ENCODE data around the gene FANCC.
"Not testable (repeated sequence)": the region's sequence is repeated elsewhere in the genome, so short reads cannot be mapped to it uniquely, and the experiment has no call there.

The FANCC gene

DNA sequence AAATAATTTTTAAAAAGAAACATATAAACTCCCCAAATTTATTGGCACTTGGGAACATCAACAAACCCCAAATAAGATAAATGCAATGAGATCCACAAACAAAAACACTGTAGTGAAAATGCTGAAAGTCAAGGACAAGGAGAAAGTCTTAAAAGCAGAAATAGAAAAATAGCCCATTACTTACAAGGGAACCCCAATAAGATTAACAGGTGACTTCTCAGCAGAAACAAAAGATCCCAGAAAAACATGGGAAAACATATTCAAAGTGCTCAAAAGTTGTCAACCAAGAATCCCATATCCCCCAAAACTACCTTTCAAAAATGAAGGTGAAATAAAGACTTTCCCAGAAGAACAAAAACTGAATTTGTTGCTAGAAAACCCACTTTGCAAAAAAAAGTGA, 40.0 kb downstream of the FANCC start:
- no peak for DNase-seq

DNA sequence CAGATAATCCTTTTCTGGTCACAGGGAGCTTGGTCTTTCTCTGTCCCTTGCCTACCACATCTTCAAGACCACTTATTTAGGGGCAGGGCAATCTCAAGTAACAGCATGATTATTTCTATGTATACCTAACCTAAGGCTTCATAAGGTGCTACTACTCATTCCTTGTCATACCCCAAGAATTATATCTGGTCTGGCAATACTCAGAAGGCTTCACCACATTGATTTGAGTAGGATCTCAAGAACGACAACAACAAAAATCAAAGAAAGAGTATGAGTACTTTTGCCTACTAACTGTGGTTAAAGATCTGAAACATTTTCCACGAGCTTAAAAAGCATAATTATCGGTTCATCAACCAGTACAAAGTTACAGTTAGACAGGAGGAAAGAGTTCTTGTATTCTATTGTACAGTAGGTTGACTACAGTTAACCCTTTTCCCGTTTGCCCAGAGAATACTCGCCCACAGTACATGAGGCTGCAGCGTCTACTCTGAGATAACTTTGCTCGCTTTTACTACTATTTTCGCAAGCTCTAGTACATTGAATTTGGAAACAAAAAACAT, 41.0 kb downstream of the FANCC start:
- no peak for DNase-seq

DNA sequence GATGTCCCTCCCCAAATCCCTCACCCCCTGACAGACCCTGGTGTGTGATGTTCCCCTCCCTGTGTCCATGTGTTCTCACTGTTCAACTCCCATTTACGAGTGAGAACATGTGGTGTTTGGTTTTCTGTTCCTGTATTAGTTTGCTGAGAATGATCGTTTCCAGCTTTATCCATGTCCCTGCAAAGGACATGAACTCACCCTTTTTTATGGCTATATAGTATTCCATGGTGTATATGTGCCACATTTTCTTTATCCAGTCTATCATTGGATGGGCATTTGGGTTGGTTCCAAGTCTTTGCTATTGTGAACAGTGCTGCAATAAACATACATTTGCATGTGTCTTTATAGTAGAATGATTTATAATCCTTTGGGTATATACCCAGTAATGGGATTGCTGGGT, 43.3 kb downstream of the FANCC start:
- DNase-seq: not testable (repeated sequence)

DNA sequence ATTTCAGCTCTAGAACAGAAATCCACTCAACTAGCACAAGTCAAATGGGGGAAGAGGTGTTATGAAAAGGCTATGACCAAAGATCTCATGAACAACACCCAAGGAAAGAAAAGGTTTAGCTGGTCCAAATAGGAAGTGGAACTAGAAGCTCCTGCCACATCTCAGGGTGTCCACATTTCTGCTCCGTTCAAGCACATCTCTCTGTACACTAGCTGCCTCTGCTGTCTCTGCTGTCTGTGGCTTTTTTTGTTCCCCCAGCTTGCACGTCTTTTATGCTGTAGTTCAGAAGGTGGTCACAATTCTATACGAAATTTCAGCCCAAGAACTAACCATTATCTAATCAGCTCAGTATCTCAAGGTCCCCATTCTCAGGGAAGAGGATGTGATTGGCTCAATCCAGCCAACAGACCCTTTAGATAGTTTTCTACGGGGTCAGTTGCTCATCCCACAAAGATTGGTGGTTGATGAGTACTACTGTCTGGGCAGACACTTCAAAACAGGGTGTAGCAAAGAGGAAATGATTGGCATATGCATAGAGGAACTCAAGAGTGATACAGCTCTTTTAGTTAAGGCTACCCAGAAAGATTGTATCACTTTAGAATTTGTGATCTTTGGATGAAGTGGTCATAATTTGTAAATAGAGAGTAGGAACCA, 44.0 kb downstream of the FANCC start:
- DNase-seq: no peak

DNA sequence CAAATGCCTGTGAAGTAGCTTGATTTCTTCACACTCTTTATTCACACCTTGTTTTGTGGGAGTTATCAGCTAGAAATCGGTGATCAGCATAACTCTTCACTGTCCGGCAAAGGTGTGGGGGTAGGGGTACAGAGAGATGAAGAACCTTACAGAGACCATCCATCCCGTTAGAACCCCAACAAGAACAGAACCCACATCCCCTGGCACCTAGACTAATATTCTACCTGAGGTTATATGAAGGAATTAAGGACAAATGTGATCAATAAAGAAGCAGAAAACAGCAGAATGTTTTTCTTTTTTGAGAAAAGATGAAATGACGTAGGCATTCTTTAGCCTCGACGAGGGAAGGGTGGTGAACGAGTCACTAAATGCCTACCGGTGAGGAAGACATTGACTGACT, 44.7 kb downstream of the FANCC start:
- no peak for DNase-seq

DNA sequence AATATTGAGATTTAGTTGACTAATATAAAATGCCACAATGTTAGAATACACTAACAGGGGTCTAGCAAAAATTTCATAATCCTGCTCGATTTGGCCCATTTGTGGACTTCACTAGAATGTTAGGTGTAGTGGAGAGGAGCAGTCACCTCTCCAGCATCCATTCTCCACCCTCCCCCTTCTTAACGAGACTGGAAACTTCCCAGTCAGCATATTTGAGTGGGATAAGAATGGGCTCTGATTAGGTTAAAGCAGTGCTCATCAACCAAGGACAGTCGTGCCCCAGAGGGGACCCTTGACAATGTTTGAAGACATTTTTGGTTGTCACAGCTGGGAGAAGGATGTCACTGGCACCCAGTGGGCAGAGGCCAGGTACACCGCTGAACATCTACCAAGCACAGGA, 46.7 kb downstream of the FANCC start:
- DNase-seq: no peak

DNA sequence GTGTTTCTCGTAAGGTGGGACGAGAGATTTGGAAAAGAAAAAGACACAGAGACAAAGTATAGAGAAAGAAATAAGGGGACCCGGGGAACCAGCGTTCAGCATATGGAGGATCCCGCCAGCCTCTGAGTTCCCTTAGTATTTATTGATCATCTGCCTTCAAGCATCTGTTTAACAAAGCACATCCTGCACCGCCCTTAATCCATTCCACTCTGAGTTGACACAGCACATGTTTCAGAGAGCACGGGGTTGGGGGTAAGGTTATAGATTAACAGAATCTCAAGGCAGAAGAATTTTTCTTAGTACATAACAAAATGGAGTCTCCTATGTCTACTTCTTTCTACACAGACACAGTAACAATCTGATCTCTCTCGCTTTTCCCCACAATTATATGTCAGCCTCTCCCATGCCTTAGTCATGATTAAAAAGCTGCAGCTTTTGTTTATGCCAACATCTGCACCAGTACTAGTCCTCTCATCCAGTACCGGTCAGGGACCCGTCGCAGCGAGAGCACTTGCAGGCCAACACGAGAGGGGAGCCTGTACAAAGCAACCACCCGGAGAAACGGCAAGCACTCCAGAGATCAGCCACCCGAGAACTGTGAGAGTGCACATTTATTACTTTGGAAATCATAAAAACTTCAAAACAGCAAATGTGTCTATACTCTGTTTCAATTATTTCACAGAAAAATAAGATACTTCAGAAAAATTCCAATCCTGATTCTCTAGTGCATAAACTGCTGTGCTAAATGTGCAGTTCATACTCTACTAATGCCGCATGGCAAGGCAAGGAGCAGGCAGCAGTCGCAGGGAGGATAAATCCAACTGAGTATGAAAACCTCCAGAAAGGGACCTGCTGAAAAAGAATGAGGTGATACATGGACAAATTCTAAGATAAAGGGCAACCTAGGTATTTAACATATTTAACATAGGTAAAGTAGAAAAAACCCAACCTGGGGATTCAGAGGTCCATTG, 47.4 kb downstream of the FANCC start:
- DNase-seq: not testable (repeated sequence)

DNA sequence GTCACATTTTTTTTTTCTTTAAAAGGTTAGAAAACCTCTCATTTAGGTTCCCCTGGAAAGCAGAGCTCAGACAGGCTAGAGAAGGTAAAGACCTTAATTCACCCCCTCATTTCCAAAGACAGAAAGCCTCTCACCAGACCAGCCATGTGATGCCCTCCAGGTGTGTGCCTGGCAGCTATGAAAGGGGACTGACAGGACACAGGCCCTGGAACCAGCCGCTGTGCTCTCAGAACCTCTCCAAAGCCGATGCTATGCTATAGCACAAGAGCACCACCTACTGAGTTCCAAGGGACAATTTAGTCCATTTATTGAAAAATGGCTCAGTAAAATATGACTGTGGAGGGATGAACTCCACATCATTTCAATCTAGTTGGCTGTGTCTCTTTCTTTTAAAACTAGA, 48.8 kb downstream of the FANCC start:
- peak; percentile 73 to 86 for DNase-seq

DNA sequence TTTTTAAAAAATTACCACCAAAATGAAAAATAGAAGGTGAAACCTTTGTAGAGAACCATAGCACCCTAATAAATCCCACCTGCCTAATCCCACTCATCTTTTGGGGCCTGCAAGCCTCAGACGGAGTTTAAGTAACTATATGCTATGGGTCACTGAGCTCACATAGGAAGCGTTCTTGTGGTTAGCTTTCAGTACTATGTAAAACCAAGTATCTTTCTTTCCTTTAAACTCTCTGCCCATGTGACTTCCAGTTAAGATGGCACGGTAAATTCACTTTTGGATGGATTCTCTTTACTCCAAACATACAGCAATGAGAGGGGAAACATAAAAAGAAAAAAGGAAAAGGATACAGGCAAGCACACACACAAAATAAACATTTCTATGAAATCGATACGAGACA, 50.9 kb downstream of the FANCC start:
- no peak for DNase-seq

DNA sequence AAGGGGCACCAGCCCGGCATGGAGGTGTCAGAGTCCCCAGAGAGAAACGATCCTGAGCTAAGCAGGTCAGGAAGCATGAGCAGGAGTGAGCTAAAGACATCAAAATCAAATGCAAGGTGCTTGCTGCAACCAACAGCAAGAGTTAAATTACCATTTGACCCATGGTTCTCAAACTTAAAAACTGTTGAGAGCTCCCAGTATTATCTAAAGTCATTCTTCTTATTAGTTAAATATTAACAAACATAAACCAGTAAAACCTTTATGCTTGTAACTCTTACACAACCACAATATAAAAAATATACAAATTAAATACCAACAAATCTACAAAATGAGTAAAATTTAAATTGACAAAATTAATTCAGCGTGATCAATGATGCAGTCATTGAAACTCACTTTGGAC, 51.5 kb downstream of the FANCC start:
- no peak for DNase-seq

DNA sequence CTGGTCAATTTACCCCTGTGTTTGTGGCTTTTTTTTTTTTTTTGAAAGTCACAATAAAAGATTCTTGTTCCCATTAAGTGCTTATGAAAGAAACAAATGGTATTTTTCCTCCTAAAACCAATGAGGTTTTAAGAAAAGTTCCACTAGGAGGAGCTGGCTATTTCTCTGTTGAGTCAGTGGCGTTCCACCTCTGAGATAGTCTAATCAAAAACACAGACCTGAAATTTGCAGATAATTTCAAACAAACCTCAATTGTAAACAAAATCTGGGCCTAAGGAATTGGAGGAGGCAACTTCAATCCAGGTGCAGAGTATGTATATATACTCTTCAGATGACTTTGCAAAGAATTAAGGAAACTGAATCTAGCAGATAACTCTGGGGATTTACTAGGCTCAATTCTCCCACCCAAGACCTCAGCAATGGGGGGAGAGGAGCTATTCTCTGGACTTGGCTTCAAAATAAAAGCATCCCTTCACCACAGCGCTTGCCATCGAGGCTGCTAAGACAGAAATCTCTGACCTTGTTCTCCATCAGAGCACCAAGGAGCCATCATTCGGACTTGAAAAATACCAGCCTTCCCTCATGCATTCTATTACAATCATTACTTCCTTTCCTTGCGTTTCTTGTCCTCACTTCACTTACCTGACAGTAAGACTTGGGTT, 52.4 kb downstream of the FANCC start:
- no peak for DNase-seq

DNA sequence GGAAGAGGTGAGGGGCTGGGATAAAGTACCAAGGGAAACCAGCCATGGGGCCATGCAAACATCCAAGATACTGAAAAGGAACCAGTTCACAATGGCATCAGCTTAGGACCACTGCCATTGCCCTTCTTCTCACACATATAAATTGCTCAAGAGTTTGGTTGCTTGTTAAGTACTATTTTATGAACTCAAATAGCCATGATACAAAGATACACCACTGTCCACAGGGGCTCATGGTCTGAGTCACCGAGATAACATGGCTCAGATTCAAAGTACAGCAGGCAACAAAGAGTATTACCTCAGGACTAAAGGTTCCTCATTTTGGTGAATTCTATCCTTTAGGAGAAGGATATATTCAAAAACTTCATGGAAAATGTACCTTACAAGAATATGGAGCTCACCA, 55.6 kb downstream of the FANCC start:
- DNase-seq: no peak

DNA sequence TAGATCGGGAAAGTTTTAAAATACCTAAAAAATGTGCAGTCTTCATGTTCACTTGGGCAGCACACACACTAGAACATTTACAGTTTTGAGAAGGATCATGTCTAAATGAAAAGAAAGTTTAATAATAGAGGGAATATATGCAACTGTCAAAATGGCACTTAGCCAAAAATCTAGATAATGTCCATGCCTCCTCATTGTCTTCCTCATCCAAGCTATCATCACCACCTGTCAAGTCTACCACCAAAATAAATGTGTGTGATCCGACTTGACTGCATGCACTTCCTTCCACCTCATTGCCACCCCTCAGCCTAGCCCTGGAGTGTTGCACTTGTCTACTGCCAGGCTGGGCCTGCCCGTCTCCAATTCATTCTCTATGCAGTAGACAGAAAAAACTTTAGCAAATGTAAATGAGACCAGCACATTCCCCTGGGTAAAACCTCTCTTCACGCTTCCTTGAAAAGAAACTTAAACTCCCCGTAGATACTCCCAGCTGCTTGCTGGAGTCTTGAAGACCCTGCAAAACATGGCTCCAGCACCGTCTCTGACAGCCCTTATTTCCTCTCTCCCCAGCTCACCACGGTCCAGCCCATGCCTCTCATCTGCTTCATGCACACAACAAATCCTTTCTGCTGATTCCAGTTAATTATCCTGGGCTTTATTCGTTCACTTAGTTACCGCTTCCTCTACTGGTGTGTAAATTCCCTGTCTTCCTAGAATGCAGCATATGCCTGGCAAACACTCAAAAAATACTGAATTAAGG, 66.9 kb downstream of the FANCC start:
- DNase-seq: peak in 1 of 2 experiments; percentile 18

DNA sequence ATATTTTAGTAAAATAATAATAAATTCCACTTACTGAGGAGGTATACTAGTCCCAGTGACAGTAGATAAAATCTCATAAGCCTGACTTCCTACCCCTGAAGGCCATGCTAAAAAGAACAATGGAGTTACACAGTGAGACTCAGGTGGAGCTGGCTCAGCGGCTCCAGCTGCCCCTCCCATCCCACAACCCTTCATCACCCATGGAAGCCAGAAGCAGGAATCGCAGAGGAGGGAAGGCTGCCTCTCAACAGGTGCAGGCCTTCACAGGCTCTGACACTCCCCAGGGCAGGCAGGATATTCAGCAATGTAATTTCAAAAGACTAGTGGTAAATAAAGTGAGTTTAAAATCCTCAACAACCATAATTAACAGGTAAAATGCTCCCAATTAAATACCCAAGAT, 67.5 kb downstream of the FANCC start:
- peak; percentile 53 to 72 for DNase-seq

DNA sequence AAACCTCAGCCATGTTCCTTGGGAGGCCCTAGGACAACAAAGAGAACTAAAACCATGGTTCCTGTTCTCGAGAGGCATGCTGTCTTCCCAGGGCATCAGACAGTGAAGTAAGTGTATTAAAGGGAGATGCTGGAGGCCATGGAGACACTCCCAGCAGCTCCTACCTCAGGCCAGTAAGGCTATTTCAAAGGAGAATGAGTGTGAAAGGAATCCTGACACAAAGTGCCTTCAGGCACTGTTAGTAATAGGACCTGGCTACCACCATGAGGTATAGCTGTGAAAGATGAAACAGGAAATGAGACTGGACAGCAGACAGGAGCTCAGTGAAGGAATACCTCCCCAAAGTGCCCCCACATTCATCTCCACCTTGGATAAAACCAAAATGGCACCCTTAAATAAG, 71.0 kb downstream of the FANCC start:
- DNase-seq: no peak

DNA sequence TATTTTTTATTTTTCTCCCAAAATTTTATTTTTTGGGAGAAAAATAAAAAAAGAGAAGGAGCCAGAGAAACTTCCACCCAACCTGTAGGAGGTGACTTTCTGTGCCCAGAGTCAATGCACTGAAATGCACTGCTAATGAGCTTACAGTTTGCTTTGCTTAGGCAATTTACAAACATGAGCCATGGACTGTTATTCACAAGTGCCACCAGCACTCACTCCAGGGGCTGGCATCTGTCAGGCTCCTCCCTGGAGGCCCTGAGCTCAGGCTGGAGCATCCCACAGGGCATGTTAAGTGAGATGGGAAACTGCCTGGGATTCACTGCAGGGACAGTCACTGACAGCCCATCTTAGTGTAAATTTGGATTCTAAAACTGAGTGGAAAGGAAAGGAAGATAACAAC, 74.9 kb downstream of the FANCC start:
- DNase-seq: no peak

DNA sequence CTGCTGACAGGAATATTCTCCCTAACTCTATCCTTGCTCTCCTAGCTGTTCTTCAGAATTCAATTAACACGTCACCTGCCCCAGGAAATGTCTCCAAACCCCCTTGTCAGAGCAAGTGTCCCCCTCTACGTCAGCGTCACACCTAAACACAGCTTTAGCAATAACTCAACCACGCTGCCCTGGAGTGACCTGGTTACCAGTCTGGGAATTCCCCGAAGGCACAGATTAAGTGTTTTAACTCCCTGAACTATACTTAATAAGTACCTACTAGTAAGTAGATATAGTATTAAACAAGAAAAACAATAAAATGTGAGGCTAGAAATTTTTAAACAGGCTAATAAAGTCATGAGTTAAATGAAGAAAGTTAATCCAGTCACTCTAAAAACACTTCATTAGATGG, 78.4 kb downstream of the FANCC start:
- no peak for DNase-seq

DNA sequence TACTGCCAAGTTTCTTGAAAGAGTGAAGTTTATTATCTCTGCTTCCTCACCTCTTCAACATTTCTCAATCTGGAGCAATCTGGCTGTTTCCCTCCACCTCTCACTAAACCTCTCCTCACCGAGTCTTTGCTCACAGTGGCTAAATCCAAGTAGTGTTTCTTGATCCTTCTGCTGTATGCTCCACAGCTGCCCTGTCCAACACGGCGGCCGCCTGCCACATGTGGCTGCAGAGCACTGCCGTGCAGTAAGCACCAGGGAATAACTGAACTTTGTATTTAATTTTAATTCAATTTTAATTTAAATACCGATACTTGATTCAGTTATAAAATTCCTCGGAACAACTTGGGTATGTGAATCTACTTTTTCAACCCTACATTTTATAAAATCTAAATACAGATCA, 80.2 kb downstream of the FANCC start:
- DNase-seq: no peak

DNA sequence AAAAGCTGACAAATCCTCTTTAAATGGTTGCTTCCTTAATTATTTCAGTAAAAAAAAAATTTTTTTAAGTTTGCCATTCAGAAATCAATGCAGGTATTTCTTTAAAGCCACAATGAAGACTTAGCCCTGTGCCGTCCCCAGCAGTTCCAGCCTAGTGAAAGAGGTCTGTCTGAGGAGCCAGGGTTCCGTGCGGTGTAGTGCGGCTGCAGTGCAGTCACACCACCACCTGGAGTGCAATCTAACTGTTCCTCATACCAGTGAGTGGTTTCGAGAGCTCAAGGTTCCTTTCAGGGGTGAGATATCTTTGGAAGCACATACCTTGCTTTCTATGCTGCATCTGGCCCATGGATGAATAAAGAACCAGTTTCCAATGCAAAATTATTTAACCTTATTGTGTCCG, 87.5 kb downstream of the FANCC start:
- DNase-seq: no peak

DNA sequence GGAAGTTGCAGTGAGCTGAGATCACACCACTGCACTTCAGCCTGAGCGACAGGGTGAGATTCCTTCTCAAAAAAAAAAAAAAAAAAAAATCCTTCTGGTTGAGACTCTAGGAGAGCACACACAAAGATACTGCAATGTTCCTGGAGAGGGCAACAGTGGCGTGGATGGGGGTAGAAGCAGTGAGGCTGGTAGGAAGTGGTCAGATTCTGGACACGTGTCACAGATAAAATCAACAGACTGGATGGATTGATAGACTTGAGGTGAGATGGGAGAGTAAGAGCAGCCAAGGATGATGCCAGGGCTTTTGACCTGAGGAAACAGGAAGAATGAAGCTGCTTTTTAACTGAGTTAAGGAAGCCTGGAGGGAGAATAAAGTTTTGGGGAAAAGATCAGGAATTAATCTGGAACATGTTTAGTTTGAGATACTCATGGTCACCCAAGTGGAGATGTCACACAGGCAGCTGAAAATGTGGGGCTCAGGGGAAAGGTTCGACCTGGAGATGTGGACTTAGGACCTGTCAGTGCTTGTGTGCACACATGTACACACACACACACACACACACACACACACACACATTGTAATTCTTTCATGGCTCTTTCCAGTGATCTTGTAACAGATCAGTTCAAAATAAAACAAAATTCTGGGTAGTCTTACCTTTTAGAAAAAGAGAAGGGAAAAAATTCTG, 88.1 kb downstream of the FANCC start:
- DNase-seq: no peak

DNA sequence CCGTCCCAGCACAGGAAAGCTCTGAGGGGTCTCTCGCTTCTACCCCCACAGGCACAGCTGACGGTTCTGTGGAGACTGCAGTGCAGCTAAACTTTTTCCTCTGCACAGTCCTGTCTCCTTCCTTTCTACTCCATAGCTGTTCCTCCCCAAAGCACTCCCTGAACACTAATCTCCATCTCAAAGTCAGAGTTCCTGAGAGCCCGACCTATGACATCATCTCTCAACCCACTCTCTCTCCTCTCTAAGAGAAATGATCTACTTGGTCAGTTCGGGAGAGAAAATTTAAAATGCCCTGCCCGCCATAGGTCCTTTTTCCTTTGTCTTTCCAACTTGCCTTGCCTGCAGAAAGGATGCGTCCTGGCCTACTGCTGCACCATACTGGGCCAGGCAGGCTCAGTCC, 90.6 kb downstream of the FANCC start:
- DNase-seq: no peak

DNA sequence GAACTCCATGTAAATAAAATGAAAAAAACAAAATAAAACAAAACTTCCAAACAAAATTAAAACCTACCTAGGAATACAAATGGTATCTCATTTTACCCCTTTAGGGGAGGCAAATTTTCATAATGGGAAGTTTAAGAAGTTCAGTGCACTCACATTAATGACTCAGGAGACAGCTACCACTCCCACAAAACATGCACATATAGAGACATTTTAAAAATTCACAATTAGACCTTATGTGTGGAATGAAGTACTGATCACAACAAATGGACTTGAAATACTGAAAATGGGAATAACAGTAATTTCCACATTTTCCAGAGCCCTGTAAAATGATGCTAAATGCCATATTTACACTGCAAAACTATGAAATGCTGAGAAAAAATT, 91.8 kb downstream of the FANCC start:
- no peak for DNase-seq

Data from NCI-H2081 (cell line).